H1 (cell line): ENCODE measurements around the gene ARNT2. TPM values are rescaled to one million over a fixed set of nuclear protein-coding genes. Genes with fewer than 3 reads are reported as not detected.

ENCODE experiments used
- CTCF ChIA-PET: fragments of 300-600 bp; sonication (Branson Sonifier 250); formaldehyde crosslinking; loops from one replicate; lab custom pipeline; 2021; ENCODE audit not compliant: partially characterized antibody; lab: Charles Lee
- POLR2A ChIA-PET: fragments of 300-600 bp; sonication (Branson Sonifier 250); formaldehyde crosslinking; loops from one replicate; lab custom pipeline; 2021; ENCODE audit warnings: inconsistent platforms; ENCODE audit not compliant: partially characterized antibody; lab: Charles Lee
- DNase-seq, 2 experiments: peaks; one replicate each; pipeline versions ENCODE4 v3.0.0 to v3.0.0-alpha.2; 2010 to 2022; ENCODE audit warnings: low spot score in 2 of 2, low read depth in 1 of 2, mixed read lengths in 1 of 2
- FAIRE-seq: peaks from 2 replicates; lab custom pipeline; 2011; peaks lifted over from hg19 to GRCh38; lab: Jason Lieb, UNC
- H2AFZ ChIP-seq: 2 replicates; pipeline ENCODE4 v1.8.1; 2012; ENCODE audit warnings: low read length, inconsistent platforms
- H2AK5ac ChIP-seq: 2 replicates; pipeline ENCODE4 v1.6.1; 2013; ENCODE audit warnings: low read depth, low read length
- H2BK120ac ChIP-seq: replicated peaks from 2 replicates; pipeline ENCODE3; 2013; ENCODE audit warnings: low read depth, low read length, inconsistent platforms
- H2BK12ac ChIP-seq: 2 replicates; pipeline ENCODE4 v1.6.1; 2013; ENCODE audit warnings: low read depth, low read length
- H2BK15ac ChIP-seq: 2 replicates; pipeline ENCODE4 v1.6.1; 2013; ENCODE audit warnings: low read length
- H2BK20ac ChIP-seq: 2 replicates; pipeline ENCODE4 v1.6.1; 2013; ENCODE audit warnings: low read length
- H2BK5ac ChIP-seq: 2 replicates; pipeline ENCODE4 v1.6.1; 2013; ENCODE audit warnings: low read depth, low read length
- H3K14ac ChIP-seq: 2 replicates; pipeline ENCODE4 v1.6.1; 2013; ENCODE audit warnings: inconsistent platforms; ENCODE audit not compliant: insufficient read length
- H3K18ac ChIP-seq: 2 replicates; pipeline ENCODE4 v1.6.1; 2013; ENCODE audit warnings: low read length; ENCODE audit errors: extremely low read depth
- H3K23ac ChIP-seq: 2 replicates; pipeline ENCODE4 v1.6.1; 2013; ENCODE audit warnings: inconsistent platforms; ENCODE audit not compliant: insufficient read length
- H3K23me2 ChIP-seq: 2 replicates; pipeline ENCODE4 v1.6.1; 2013; ENCODE audit warnings: low read depth, low read length
- H3K27ac ChIP-seq: 2 replicates; pipeline ENCODE4 v1.6.1; 2011; ENCODE audit warnings: low read depth, low read length, inconsistent platforms
- H3K27me3 ChIP-seq, 4 experiments: replicated peaks in 1 of 4; 1 replicate in 1 of 4; 2 replicates in 3 of 4; pipeline versions ENCODE4 v1.6.1 to v1.8.1; 2011 to 2013; ENCODE audit warnings: low read length in 3 of 4, mild to moderate bottlenecking in 3 of 4, inconsistent platforms in 2 of 4, mixed read lengths in 2 of 4, moderate library complexity in 1 of 4; ENCODE audit not compliant: control insufficient read depth in 3 of 4, insufficient read depth in 3 of 4; ENCODE audit errors: extremely low read depth in 1 of 4
- H3K36me3 ChIP-seq, 4 experiments: 2 replicates each; pipeline versions ENCODE4 v1.6.1 to v1.8.1; 2011 to 2013; ENCODE audit warnings: mild to moderate bottlenecking in 4 of 4, low read length in 3 of 4, moderate library complexity in 2 of 4, control low read depth in 1 of 4, inconsistent platforms in 1 of 4; ENCODE audit not compliant: insufficient read depth in 4 of 4, control insufficient read depth in 2 of 4
- H3K4ac ChIP-seq: replicated peaks from 2 replicates; pipeline ENCODE3; 2013; ENCODE audit warnings: low read length, low read depth, mixed read lengths, inconsistent platforms; ENCODE audit not compliant: insufficient read length
- H3K4me1 ChIP-seq, 4 experiments: replicated peaks in 1 of 4; 1 replicate in 1 of 4; 2 replicates in 3 of 4; pipeline versions ENCODE4 v1.6.1 to v1.8.1; 2011 to 2013; ENCODE audit warnings: low read length in 3 of 4, inconsistent platforms in 2 of 4, mixed read lengths in 1 of 4; ENCODE audit not compliant: insufficient read depth in 4 of 4, control insufficient read depth in 3 of 4
- H3K4me2 ChIP-seq, 2 experiments: 2 replicates each; pipeline versions ENCODE4 v1.6.1 to v1.8.1; 2011 to 2013; ENCODE audit warnings: low read depth in 2 of 2, low read length in 2 of 2, control low read depth in 1 of 2, inconsistent platforms in 1 of 2, mild to moderate bottlenecking in 1 of 2; ENCODE audit not compliant: insufficient read depth in 1 of 2
- H3K4me3 ChIP-seq, 4 experiments: fragments of 200-600, 300-600 bp in 1 of 4; sonication (generic), shearing (Covaris generic), sonication (Bioruptor Twin) in 1 of 4; 2 replicates each; pipeline versions ENCODE4 v1.5.1 to v1.8.1; 2011 to 2016; ENCODE audit warnings: low read length in 4 of 4, low read depth in 3 of 4, control low read depth in 2 of 4, inconsistent platforms in 2 of 4, mild to moderate bottlenecking in 2 of 4, mixed read lengths in 1 of 4, moderate library complexity in 1 of 4; ENCODE audit not compliant: insufficient read depth in 2 of 4; ENCODE audit errors: extremely low read depth in 1 of 4
- H3K56ac ChIP-seq: replicated peaks from 2 replicates; pipeline ENCODE3; 2013; ENCODE audit warnings: low read depth, mild to moderate bottlenecking, mixed read lengths, low read length, inconsistent platforms; ENCODE audit not compliant: insufficient read length
- H3K79me1 ChIP-seq: 2 replicates; pipeline ENCODE4 v1.6.1; 2013; ENCODE audit warnings: low read depth, low read length, control low read depth
- H3K79me2 ChIP-seq, 2 experiments: 2 replicates each; pipeline versions ENCODE4 v1.6.1 to v1.8.1; 2012 to 2013; ENCODE audit warnings: low read length in 2 of 2, mild to moderate bottlenecking in 2 of 2, inconsistent platforms in 1 of 2; ENCODE audit not compliant: insufficient read depth in 2 of 2, control insufficient read depth in 1 of 2
- H3K9ac ChIP-seq, 4 experiments: replicated peaks in 1 of 4; 1 replicate in 1 of 4; 2 replicates in 3 of 4; pipeline versions ENCODE4 v1.6.1 to v1.8.1; 2011 to 2013; ENCODE audit warnings: low read depth in 3 of 4, low read length in 3 of 4, control low read depth in 2 of 4, mild to moderate bottlenecking in 2 of 4, moderate library complexity in 2 of 4, inconsistent platforms in 1 of 4; ENCODE audit errors: extremely low read depth in 1 of 4
- H3K9me3 ChIP-seq, 2 experiments: 2 replicates each; pipeline versions ENCODE4 v1.6.1 to v1.8.1; 2012 to 2013; ENCODE audit warnings: mild to moderate bottlenecking in 2 of 2, moderate library complexity in 2 of 2, control low read depth in 1 of 2, inconsistent platforms in 1 of 2, low read depth in 1 of 2, low read length in 1 of 2, mixed read lengths in 1 of 2; ENCODE audit not compliant: insufficient read depth in 2 of 2
- H4K20me1 ChIP-seq, 2 experiments: replicated peaks in 1 of 2; 2 replicates each; pipeline versions ENCODE3 to v1.8.1; 2011 to 2013; ENCODE audit warnings: inconsistent platforms in 2 of 2, low read length in 2 of 2, mild to moderate bottlenecking in 1 of 2; ENCODE audit not compliant: insufficient read depth in 2 of 2, control insufficient read depth in 1 of 2
- H4K5ac ChIP-seq: 2 replicates; pipeline ENCODE4 v1.6.1; 2013; ENCODE audit warnings: low read length, low read depth, mixed read lengths, inconsistent platforms; ENCODE audit not compliant: insufficient read length
- H4K8ac ChIP-seq: 2 replicates; pipeline ENCODE4 v1.8.0; 2013; ENCODE audit warnings: mild to moderate bottlenecking, moderate library complexity, low read length, inconsistent platforms; ENCODE audit not compliant: insufficient read depth; ENCODE audit errors: extremely low read depth
- H4K91ac ChIP-seq: replicated peaks from 2 replicates; pipeline ENCODE3; 2013; ENCODE audit warnings: low read length, mixed read lengths, inconsistent platforms; ENCODE audit not compliant: insufficient read length
- BRCA1 ChIP-seq: IDR thresholded peaks from 2 replicates; pipeline ENCODE4 v1.6.1; 2012; ENCODE audit warnings: low read depth, low read length, improper control_type of control experiment
- EP300 ChIP-seq, 2 experiments: IDR thresholded peaks; 1 replicate in 1 of 2; 2 replicates in 1 of 2; pipeline ENCODE4 v1.6.1; 2011 to 2012; ENCODE audit warnings: low read depth in 2 of 2, low read length in 2 of 2, mild to moderate bottlenecking in 2 of 2, borderline replicate concordance in 1 of 2, inconsistent platforms in 1 of 2, moderate library complexity in 1 of 2
- EZH2 ChIP-seq: fragments of 200-600 bp; sonication (generic); IDR thresholded peaks from 2 replicates; pipeline ENCODE4 v1.7.1; 2012; ENCODE audit warnings: low read depth, mild to moderate bottlenecking, moderate library complexity, low read length, inconsistent platforms; ENCODE audit not compliant: severe bottlenecking
- HDAC6 ChIP-seq: IDR thresholded peaks from one replicate; pipeline ENCODE4 v1.7.1; 2012; ENCODE audit warnings: low read depth, mild to moderate bottlenecking, inconsistent platforms, low read length, moderate library complexity
- PHF8 ChIP-seq: fragments of 200-600 bp; sonication (generic); conservative IDR thresholded peaks from 2 replicates; pipeline ENCODE4 v1.7.1; 2012; ENCODE audit warnings: low read depth, mild to moderate bottlenecking, inconsistent platforms, low read length, moderate library complexity
- POLR2AphosphoS5 ChIP-seq: IDR thresholded peaks from 2 replicates; pipeline ENCODE4 v1.6.1; 2011; ENCODE audit warnings: low read depth, low read length
- RAD21 ChIP-seq, 2 experiments: IDR thresholded peaks in 1 of 2; conservative IDR thresholded peaks in 1 of 2; 2 replicates each; pipeline ENCODE4 v1.6.1; 2011; ENCODE audit warnings: low read depth in 2 of 2, low read length in 2 of 2, improper control_type of control experiment in 1 of 2, inconsistent platforms in 1 of 2, mild to moderate bottlenecking in 1 of 2, moderate library complexity in 1 of 2
- RFX5 ChIP-seq: IDR thresholded peaks from 2 replicates; pipeline ENCODE4 v1.6.1; 2011; ENCODE audit warnings: low read depth, low read length, improper control_type of control experiment, borderline replicate concordance
- RNF2 ChIP-seq: fragments of 200-900, 300-1000 bp; sonication (generic); IDR thresholded peaks from 2 replicates; pipeline ENCODE4 v1.7.1; 2016; ENCODE audit warnings: borderline replicate concordance, low read depth, mild to moderate bottlenecking, antibody characterized with exemption, low read length; ENCODE audit not compliant: poor library complexity, severe bottlenecking; ENCODE audit errors: missing control alignments
- SIRT6 ChIP-seq: IDR thresholded peaks from one replicate; pipeline ENCODE4 v1.7.1; 2012; ENCODE audit warnings: low read length, inconsistent platforms
- USF2 ChIP-seq: IDR thresholded peaks from 2 replicates; pipeline ENCODE4 v1.6.1; 2011; ENCODE audit warnings: low read length, improper control_type of control experiment
- YY1 ChIP-seq: IDR thresholded peaks from 2 replicates; pipeline ENCODE4 v1.6.1; 2011; ENCODE audit warnings: low read depth, mild to moderate bottlenecking, low read length
- WGBS, 2 experiments: shearing (Covaris generic) in 1 of 2; methylation state at CpG; one replicate each; pipeline versions ENCODE4 v1.1.6 to v1.1.7; 2013 to 2015; ENCODE audit warnings: low lambda C conversion rate in 2 of 2, mixed read lengths in 2 of 2, inconsistent platforms in 1 of 2, low coverage in 1 of 2, missing lambda C conversion rate in 1 of 2; ENCODE audit not compliant: insufficient replicate concordance in 2 of 2, insufficient coverage in 1 of 2, insufficient read length in 1 of 2; ENCODE audit errors: extremely low coverage in 1 of 2, missing lambda C conversion rate in 1 of 2; 5-methylcytosine and 5-hydroxymethylcytosine counted together
- polyA plus RNA-seq, 7 experiments: library from polyadenylated mRNA; depleted of rRNA in 3 of 7; stranded (reverse) in 5 of 7; unstranded in 2 of 7; fragments of >200 nt in 5 of 7; fragments of 200-250 nt in 2 of 7; gene quantifications; 1 replicate in 5 of 7; 2 replicates in 1 of 7; 4 replicates in 1 of 7; pipeline versions ENCODE4 v1.2.1 to v1.2.3, GENCODE V29; 2011 to 2013; ENCODE audit warnings: missing spikeins in 2 of 7, mixed read lengths in 2 of 7
- total RNA-seq: library from RNA; stranded (reverse); fragmentation: NEBNext Ultra II Directional; extraction: Animal tissue kit (Norgen Biotek cat#: 25700); gene quantifications from 2 replicates; pipeline ENCODE4 v1.2.1, GENCODE V29; 2021

Gene ARNT2
- total and polyA plus RNA-seq, 2 of the 8 experiments (the other 6 are each of a cell fraction or from before 2014, with no cell fraction given): 9.5 to 14.6 TPM

DNA sequence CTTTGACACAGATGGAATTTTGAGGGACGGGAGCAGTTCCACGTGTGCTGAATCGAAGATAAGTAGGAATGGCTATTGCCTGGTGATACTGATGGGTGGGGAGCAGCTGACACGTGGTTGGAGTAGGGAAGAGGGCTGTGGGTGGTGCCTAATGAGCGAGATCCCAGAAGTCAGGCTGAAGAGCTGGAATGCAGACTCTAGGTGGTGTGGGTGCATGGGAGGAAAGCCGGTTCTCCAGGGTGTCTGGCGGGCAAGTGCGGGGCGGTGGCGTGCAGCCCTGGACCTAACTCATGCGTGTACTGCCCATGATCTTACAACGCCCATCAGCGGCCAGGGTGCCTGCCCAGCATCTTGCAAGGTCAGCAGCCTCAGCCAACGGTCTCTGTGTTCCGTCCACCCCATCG is 63.1 kb downstream of the ARNT2 start:
- Histone ChIP-seq H3K4me3 (no peak overlapping the region), H3K14ac (no peak overlapping the region), H3K36me3 (peaks cover 0 to 4% (median 0%) of the 10 kb centered on the region in 4 experiments; a peak in 1 of 8 replicates), H3K27me3 (no peaks in the 10 kb centered on the region), H3K79me2 (no peaks in the 10 kb centered on the region), H3K79me1 (no peaks in the 10 kb centered on the region), H4K20me1 (no peaks in the 10 kb centered on the region), H2BK15ac (no peak overlapping the region), H2BK12ac (no peak overlapping the region), H3K4ac (peak overlapping the region; percentile 17), H3K4me1 (peaks cover 0 to 5% (median 2%) of the 10 kb centered on the region in 4 experiments; a peak in 2 of 7 replicates), H3K27ac (no peak overlapping the region), H2AFZ (no peak overlapping the region), H3K9ac (no peak overlapping the region), H4K91ac (no peak overlapping the region), H2BK120ac (no peak overlapping the region), H4K5ac (no peak overlapping the region), H3K23me2 (no peaks in the 10 kb centered on the region; the same call in 1 of the 2 replicates), H3K18ac (no peak overlapping the region), H3K4me2 (no peak overlapping the region), H3K56ac (no peak overlapping the region), H3K9me3 (no peaks in the 10 kb centered on the region), H3K23ac (no peak overlapping the region), H2BK20ac (no peak overlapping the region), H2AK5ac (no peak overlapping the region; the same call in 1 of the 2 replicates), H4K8ac (no peak overlapping the region)
- FAIRE-seq: no peak
- WGBS, 2 experiments: 82% methylated on average over 14 of the region's 16 CpGs; no CpG with 5 or more reads in 1 of the 2 experiments
- no peak for DNase-seq
- ChIA-PET CTCF (interaction anchor here (1.5 to 21.1 kb wide), 4 partner anchors 8 to 100 kb away, joined by 4 to 187 read pairs (median 12); no protein-coding TSS in a partner anchor), POLR2A (no interaction called here)
- TF ChIP-seq BRCA1 (no peak), PHF8 (no peak), EP300 (IDR thresholded peaks at IDR 0.05; ENCODE audit: borderline replicate concordance in 1 of 2, low read depth in 2 of 2, low read length in 2 of 2) (no peak), SIRT6 (no peak), USF2 (no peak), EZH2 (no peak), RAD21 (IDR thresholded peaks at IDR 0.05 in 1 of 2, conservative IDR thresholded peaks at IDR 0.05 in 1 of 2; ENCODE audit: low read depth in 2 of 2, low read length in 2 of 2) (no peak), RNF2 (no peak), YY1 (no peak), POLR2AphosphoS5 (no peak), RFX5 (no peak), HDAC6 (no peak)
- TF ChIP-seq, all 59 proteins: peak for 0
- H2BK5ac ChIP-seq: no peak overlapping the region
